ENCODE measurements around the gene F2RL3. TPM values are rescaled to one million over a fixed set of nuclear protein-coding genes. Genes with fewer than 3 reads are reported as not detected.

Gene F2RL3
- total RNA-seq: not detected
- not detected for polyA plus RNA-seq

DNA sequence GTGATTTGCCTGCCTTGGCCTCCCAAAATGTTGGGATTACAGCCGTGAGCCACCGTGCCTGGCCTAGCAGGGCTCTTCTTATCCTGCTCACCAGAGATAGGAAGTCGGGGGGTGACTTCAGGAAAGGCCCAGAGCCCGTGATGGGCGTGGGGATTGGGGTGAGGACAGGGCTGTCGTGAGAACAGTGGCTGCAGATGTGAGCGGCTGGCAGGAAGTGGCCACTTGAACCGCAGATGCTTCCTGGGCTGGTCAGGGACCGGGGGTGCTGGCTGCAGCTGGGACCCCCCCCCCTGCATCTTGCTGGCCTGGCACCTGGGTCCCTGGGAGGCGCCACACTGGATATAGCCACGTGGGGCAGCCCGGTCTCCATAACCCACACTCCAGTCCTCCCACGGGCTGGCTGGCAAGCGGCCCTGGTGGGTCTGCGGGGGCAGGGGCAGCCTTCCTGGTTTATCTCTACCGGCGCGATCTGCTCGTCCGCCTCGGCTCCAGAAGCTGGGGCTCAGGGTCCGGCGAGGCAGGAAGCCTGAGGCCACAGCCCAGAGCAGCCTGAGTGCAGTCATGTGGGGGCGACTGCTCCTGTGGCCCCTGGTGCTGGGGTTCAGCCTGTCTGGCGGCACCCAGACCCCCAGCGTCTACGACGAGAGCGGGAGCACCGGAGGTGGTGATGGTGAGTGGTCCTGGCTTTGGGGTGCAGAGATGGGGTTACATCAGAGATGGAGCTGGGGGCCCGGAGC is at the start of gene F2RL3:
F2RL3 (plus strand) TSS at position 371 of the 737 bp plus-strand sequence; CDS start at position 562, 191 bp downstream.
- H3K4me1 ChIP-seq (ENCODE audit: insufficient read depth, low read length): peaks cover 2% of the 10 kb centered on the region
- H3K36me3 Mint-ChIP-seq: no peaks in the 10 kb centered on the region
- peak within 1 kb of the TSS; percentile 84 for H3K27ac ChIP-seq (ENCODE audit: low read depth, low read length)
- DNase-seq: no peak
- H3K27me3 Mint-ChIP-seq: peaks cover 3 to 19% of the 10 kb centered on the region in 2 donors
- peaks cover 0 to 5% (median 2%) of the 10 kb centered on the region in 5 donors for H3K9me3 Mint-ChIP-seq
- H3K27me3 ChIP-seq (ENCODE audit: insufficient read depth, low read length, poor library complexity, severe bottlenecking): no peaks in the 10 kb centered on the region
- no peaks in the 10 kb centered on the region for H3K36me3 ChIP-seq (ENCODE audit: insufficient read depth, low read length)
- peak within 1 kb of the TSS in 1 of 8 donors; percentile 54 for H3K27ac Mint-ChIP-seq
- H3K4me1 Mint-ChIP-seq: peaks cover 5 to 7% (median 7%) of the 10 kb centered on the region in 3 donors
- H3K4me3 Mint-ChIP-seq: no peak within 1 kb of the TSS
- CTCF ChIA-PET: interaction anchor here (0.7 kb wide), 1 partner anchor 1499 kb away, joined by 3 read pairs; no protein-coding TSS in a partner anchor
- no peak within 1 kb of the TSS for H3K4me3 ChIP-seq (ENCODE audit: low read length)
- POLR2A ChIA-PET: no interaction called here
- H3K9me3 ChIP-seq (ENCODE audit: low read length): no peaks in the 10 kb centered on the region

DNA sequence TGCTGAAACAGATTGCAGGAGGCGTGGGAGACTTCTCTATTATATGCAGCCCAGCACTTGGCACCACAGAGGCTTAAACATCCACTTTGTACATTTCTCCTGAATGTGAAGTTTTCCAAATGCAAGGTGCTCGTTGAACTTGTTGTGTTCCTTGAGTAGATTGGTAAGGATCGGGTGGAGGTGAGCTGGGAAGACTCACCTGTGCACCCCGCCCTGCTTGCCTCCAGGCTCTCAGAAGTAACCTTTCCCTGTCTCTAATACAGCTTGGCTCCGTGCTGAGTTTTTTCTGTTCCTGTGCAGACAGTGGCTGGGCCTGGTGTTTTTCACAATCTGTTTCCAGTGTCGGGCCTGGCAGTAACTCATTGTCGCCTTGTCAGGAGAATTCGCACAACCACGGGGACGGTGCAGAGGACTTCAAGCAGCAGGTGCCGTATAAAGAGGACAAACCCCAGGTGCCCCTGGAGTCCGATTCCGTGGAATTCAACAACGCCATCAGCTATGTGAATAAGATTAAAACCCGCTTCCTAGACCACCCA is 47.3 kb upstream of the F2RL3 start:
- Histone ChIP-seq H3K36me3 (ENCODE audit: insufficient read depth, low read length) (peaks cover 18% of the 10 kb centered on the region), H3K27me3 (ENCODE audit: insufficient read depth, low read length, poor library complexity, severe bottlenecking) (no peaks in the 10 kb centered on the region), H3K9me3 (ENCODE audit: low read length) (no peaks in the 10 kb centered on the region), H3K4me1 (ENCODE audit: insufficient read depth, low read length) (no peaks in the 10 kb centered on the region), H3K4me3 (ENCODE audit: low read length) (no peak overlapping the region), H3K27ac (ENCODE audit: low read depth, low read length) (no peak overlapping the region)
- H3K9me3 Mint-ChIP-seq: peaks cover 0 to 1% (median 0%) of the 10 kb centered on the region in 5 donors
- no peak overlapping the region for H3K4me3 Mint-ChIP-seq
- DNase-seq: no peak
- no peaks in the 10 kb centered on the region for H3K27me3 Mint-ChIP-seq
- no peak overlapping the region for H3K27ac Mint-ChIP-seq
- H3K36me3 Mint-ChIP-seq: peaks cover 0 to 92% (median 14%) of the 10 kb centered on the region in 3 donors
- ChIA-PET POLR2A (no interaction called here), CTCF (no interaction called here)
- peaks cover 3 to 12% (median 9%) of the 10 kb centered on the region in 3 donors for H3K4me1 Mint-ChIP-seq

DNA sequence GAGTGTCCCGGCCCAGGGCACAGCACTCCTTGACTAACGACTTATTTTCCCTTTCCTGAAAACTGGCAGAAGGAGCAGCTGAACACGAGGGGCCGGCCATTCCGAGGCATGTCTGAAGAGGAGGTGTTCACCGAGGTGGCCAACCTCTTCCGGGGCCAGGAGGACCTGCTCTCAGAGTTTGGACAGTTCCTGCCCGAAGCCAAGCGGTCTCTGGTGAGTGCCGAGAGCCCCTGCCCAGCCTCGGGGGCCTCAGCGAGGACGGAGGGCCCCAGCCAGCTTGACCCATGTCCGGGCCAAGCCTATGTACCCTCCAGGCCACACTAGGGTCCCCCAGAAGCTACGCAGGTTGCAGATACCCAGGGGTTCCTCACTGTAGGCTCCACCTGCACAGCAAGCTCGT is 41.9 kb upstream of the F2RL3 start:
- no peak overlapping the region for H3K4me3 ChIP-seq (ENCODE audit: low read length)
- ChIA-PET POLR2A (no interaction called here), CTCF (no interaction called here)
- Mint-ChIP-seq H3K4me3 (no peak overlapping the region), H3K27me3 (no peaks in the 10 kb centered on the region), H3K4me1 (peaks cover 0 to 4% (median 1%) of the 10 kb centered on the region in 3 donors), H3K9me3 (no peaks in the 10 kb centered on the region), H3K27ac (no peak overlapping the region), H3K36me3 (peaks cover 0 to 92% (median 18%) of the 10 kb centered on the region in 3 donors)
- no peaks in the 10 kb centered on the region for H3K4me1 ChIP-seq (ENCODE audit: insufficient read depth, low read length)
- peaks cover 31% of the 10 kb centered on the region for H3K36me3 ChIP-seq (ENCODE audit: insufficient read depth, low read length)
- no peaks in the 10 kb centered on the region for H3K9me3 ChIP-seq (ENCODE audit: low read length)
- no peak for DNase-seq
- no peaks in the 10 kb centered on the region for H3K27me3 ChIP-seq (ENCODE audit: insufficient read depth, low read length, poor library complexity, severe bottlenecking)
- H3K27ac ChIP-seq (ENCODE audit: low read depth, low read length): no peak overlapping the region

DNA sequence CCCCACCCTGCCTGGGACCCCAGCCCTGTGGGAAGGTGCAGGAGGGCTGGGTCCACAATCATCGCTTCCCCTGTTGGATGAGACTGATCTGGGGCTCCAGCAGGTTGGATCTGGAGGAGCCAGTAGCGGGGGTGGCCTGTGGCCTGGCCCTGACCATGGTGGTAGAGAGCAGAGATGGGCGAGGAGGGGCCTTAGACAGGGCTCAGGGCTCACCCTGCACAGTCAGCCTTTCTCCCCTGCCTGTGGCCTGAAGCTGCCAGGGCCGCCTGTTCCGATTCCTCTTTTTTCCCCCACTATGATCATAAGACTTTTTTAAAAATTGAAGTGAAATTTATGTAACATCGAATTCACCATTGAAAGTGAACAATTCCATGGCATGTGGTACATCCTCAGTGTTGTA is 41.4 kb upstream of the F2RL3 start:
- Histone ChIP-seq H3K36me3 (ENCODE audit: insufficient read depth, low read length) (peaks cover 31% of the 10 kb centered on the region), H3K4me3 (ENCODE audit: low read length) (no peak overlapping the region), H3K4me1 (ENCODE audit: insufficient read depth, low read length) (no peaks in the 10 kb centered on the region), H3K9me3 (ENCODE audit: low read length) (no peaks in the 10 kb centered on the region), H3K27ac (ENCODE audit: low read depth, low read length) (no peak overlapping the region), H3K27me3 (ENCODE audit: insufficient read depth, low read length, poor library complexity, severe bottlenecking) (no peaks in the 10 kb centered on the region)
- ChIA-PET CTCF (no interaction called here), POLR2A (no interaction called here)
- no peak overlapping the region for H3K4me3 Mint-ChIP-seq
- no peaks in the 10 kb centered on the region for H3K9me3 Mint-ChIP-seq
- peaks cover 0 to 94% (median 18%) of the 10 kb centered on the region in 3 donors for H3K36me3 Mint-ChIP-seq
- peaks cover 0 to 4% (median 1%) of the 10 kb centered on the region in 3 donors for H3K4me1 Mint-ChIP-seq
- H3K27ac Mint-ChIP-seq: peak overlapping the region in 2 of 8 donors; percentile 32 to 40
- no peak for DNase-seq
- no peaks in the 10 kb centered on the region for H3K27me3 Mint-ChIP-seq

DNA sequence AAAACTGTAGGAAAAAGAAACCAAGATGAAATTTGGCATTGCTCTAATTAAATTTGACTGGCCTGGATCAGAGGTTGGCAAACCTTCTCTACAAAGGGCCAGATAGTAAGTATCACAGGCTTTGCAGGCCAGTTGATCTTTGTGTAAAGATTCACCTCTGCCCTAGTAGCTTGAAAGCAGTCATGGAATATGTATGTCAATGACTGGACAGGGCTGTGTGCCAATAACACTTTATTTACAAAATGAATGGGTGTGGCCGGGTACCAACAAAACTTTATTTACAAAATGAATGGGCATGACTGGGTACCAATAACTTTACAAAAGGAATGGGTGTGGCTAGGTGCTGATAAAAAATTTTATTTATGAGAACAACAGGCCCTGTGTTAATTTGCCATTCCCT is 39.6 kb upstream of the F2RL3 start:
- peaks cover 30% of the 10 kb centered on the region for H3K36me3 ChIP-seq (ENCODE audit: insufficient read depth, low read length)
- Mint-ChIP-seq H3K27ac (no peak overlapping the region), H3K4me1 (peaks cover 0 to 3% (median 1%) of the 10 kb centered on the region in 3 donors), H3K36me3 (peaks cover 0 to 95% (median 19%) of the 10 kb centered on the region in 3 donors), H3K9me3 (no peaks in the 10 kb centered on the region), H3K27me3 (no peaks in the 10 kb centered on the region), H3K4me3 (no peak overlapping the region)
- CTCF ChIA-PET: interaction anchor here (0.8 kb wide), 1 partner anchor 12 kb away, joined by 5 read pairs; no protein-coding TSS in a partner anchor
- POLR2A ChIA-PET: no interaction called here
- DNase-seq: no peak
- H3K4me1 ChIP-seq (ENCODE audit: insufficient read depth, low read length): no peaks in the 10 kb centered on the region
- no peaks in the 10 kb centered on the region for H3K27me3 ChIP-seq (ENCODE audit: insufficient read depth, low read length, poor library complexity, severe bottlenecking)
- H3K9me3 ChIP-seq (ENCODE audit: low read length): no peaks in the 10 kb centered on the region
- no peak overlapping the region for H3K27ac ChIP-seq (ENCODE audit: low read depth, low read length)
- no peak overlapping the region for H3K4me3 ChIP-seq (ENCODE audit: low read length)

DNA sequence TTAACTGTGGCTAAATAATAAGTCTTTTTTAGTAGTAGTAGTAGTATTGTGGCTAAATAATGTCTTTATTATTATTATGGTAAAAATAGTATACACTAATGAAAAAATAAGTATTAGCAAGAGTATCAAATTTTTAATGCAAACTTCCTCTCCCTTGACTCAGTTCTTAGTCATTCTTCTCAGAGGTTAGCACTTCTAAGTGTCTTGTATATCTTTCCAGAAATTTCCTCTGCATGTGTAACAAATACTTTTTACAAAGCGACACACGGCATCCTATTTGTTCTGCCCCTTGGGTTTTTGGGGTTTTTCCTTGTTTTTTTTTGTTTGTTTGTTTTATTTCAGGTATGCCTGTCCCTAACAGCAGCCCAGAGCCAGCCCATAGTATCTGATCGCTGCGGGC is 38.7 kb upstream of the F2RL3 start:
- Histone ChIP-seq H3K4me1 (ENCODE audit: insufficient read depth, low read length) (no peaks in the 10 kb centered on the region), H3K4me3 (ENCODE audit: low read length) (no peak overlapping the region), H3K27me3 (ENCODE audit: insufficient read depth, low read length, poor library complexity, severe bottlenecking) (no peaks in the 10 kb centered on the region), H3K27ac (ENCODE audit: low read depth, low read length) (no peak overlapping the region), H3K36me3 (ENCODE audit: insufficient read depth, low read length) (peaks cover 26% of the 10 kb centered on the region), H3K9me3 (ENCODE audit: low read length) (no peaks in the 10 kb centered on the region)
- ChIA-PET CTCF (no interaction called here), POLR2A (no interaction called here)
- H3K4me1 Mint-ChIP-seq: no peaks in the 10 kb centered on the region
- no peak overlapping the region for H3K27ac Mint-ChIP-seq
- H3K36me3 Mint-ChIP-seq: peaks cover 0 to 95% (median 24%) of the 10 kb centered on the region in 3 donors
- H3K27me3 Mint-ChIP-seq: no peaks in the 10 kb centered on the region
- H3K4me3 Mint-ChIP-seq: no peak overlapping the region
- no peaks in the 10 kb centered on the region for H3K9me3 Mint-ChIP-seq
- no peak for DNase-seq

DNA sequence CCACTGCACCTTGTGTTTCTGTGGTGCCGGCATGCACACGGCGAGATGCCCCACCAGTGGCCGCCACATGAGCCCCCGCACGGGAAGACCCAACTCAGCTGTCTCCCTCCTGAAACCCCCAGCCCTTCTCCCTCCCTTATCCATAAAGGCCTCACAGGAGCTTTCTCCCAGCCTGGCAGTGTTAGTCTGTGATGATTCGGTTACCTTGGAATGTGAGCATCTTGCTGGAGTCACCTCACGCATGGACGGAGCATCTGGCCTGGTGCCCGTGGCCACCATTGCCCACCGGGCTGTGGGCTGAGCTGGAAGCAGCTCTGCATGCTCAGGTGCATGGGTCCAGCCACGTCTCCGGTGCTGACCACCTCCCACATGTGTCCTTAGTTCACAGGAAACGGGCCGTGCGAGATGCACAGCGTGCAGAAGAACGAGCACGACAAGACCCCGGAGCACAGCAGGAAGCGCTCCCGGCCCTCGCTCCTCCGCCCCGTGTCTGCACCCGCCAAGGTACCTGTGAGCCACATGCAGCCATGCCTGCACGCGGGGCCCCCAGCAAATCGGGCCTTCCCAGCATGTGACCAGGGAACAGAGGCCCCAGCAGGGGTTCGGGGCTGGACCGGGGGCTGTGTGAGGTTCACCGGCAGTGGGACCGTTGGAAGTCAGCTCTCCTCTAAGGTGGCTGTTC is 37.6 kb upstream of the F2RL3 start:
- H3K27ac Mint-ChIP-seq: no peak overlapping the region
- H3K9me3 ChIP-seq (ENCODE audit: low read length): no peaks in the 10 kb centered on the region
- CTCF ChIA-PET: no interaction called here
- POLR2A ChIA-PET: no interaction called here
- no peaks in the 10 kb centered on the region for H3K4me1 Mint-ChIP-seq
- no peak for DNase-seq
- no peaks in the 10 kb centered on the region for H3K27me3 ChIP-seq (ENCODE audit: insufficient read depth, low read length, poor library complexity, severe bottlenecking)
- no peaks in the 10 kb centered on the region for H3K9me3 Mint-ChIP-seq
- peaks cover 21% of the 10 kb centered on the region for H3K36me3 ChIP-seq (ENCODE audit: insufficient read depth, low read length)
- H3K27ac ChIP-seq (ENCODE audit: low read depth, low read length): no peak overlapping the region
- H3K4me3 Mint-ChIP-seq: no peak overlapping the region
- no peaks in the 10 kb centered on the region for H3K27me3 Mint-ChIP-seq
- no peaks in the 10 kb centered on the region for H3K4me1 ChIP-seq (ENCODE audit: insufficient read depth, low read length)
- H3K4me3 ChIP-seq (ENCODE audit: low read length): no peak overlapping the region
- peaks cover 0 to 89% (median 24%) of the 10 kb centered on the region in 3 donors for H3K36me3 Mint-ChIP-seq

DNA sequence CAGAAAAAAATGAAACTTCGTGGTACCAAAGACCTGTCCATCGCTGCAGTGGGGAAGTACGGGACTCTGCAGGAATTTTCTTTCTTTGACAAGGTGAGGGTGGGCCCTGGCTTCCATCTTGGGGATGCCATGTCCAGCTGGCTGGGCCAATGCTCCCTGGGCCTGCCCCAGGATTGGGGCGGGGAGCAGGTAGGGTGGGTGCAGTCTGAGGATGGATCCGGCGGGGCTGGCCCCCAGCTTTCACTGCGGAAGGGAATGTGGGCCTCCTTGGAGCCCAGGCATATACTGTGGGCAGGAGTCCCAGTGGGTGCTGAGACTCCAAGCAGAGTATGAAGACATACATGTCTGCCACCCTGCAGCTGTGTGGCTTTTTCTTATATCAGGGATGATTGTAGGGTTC is 35.7 kb upstream of the F2RL3 start:
- Mint-ChIP-seq H3K9me3 (no peaks in the 10 kb centered on the region), H3K27ac (no peak overlapping the region), H3K27me3 (no peaks in the 10 kb centered on the region), H3K4me3 (no peak overlapping the region), H3K36me3 (peaks cover 0 to 85% (median 18%) of the 10 kb centered on the region in 3 donors), H3K4me1 (no peaks in the 10 kb centered on the region)
- POLR2A ChIA-PET: no interaction called here
- no peak for DNase-seq
- Histone ChIP-seq H3K36me3 (ENCODE audit: insufficient read depth, low read length) (peaks cover 12% of the 10 kb centered on the region), H3K27me3 (ENCODE audit: insufficient read depth, low read length, poor library complexity, severe bottlenecking) (no peaks in the 10 kb centered on the region), H3K27ac (ENCODE audit: low read depth, low read length) (no peak overlapping the region), H3K4me3 (ENCODE audit: low read length) (no peak overlapping the region), H3K4me1 (ENCODE audit: insufficient read depth, low read length) (no peaks in the 10 kb centered on the region), H3K9me3 (ENCODE audit: low read length) (no peaks in the 10 kb centered on the region)
- CTCF ChIA-PET: interaction anchor here (0.5 kb wide), 1 partner anchor 18 kb away, joined by 3 read pairs; no protein-coding TSS in a partner anchor
